HepG2 (cell line): ENCODE measurements around the gene MAT2A. TPM values are rescaled to one million over a fixed set of nuclear protein-coding genes. Genes with fewer than 3 reads are reported as not detected.

Source experiments
- ATF1 ChIP-seq: IDR thresholded peaks from 2 replicates; pipeline ENCODE4 v1.6.1; 2016; ENCODE audit warnings: mild to moderate bottlenecking, control low read depth
- GABPA ChIP-seq, 2 experiments: IDR thresholded peaks; 2 replicates each; pipeline ENCODE4 v1.6.1; 2011 to 2016; ENCODE audit warnings: low read depth in 2 of 2, low read length in 1 of 2, missing biosample characterization in 1 of 2, missing genetic modification characterization in 1 of 2
- POGZ ChIP-seq: sonication (generic); formaldehyde crosslinking; IDR thresholded peaks from 2 replicates; pipeline ENCODE4 v1.4.0; 2020; ENCODE audit warnings: mild to moderate bottlenecking, missing genetic modification reagents
- POLR2A ChIP-seq, 2 experiments: IDR thresholded peaks; 2 replicates each; pipeline ENCODE4 v1.6.1; 2011; ENCODE audit warnings: low read depth in 2 of 2, low read length in 2 of 2, mild to moderate bottlenecking in 1 of 2, moderate library complexity in 1 of 2; ENCODE audit not compliant: insufficient read depth in 1 of 2
- RARG ChIP-seq: sonication (generic); formaldehyde crosslinking; IDR thresholded peaks from 2 replicates; pipeline ENCODE4 v1.4.0; 2020; ENCODE audit warnings: low read depth, mild to moderate bottlenecking, missing genetic modification reagents
- SRSF1 ChIP-seq: fragments of 200-400 bp; formaldehyde crosslinking; optimal IDR thresholded peaks from 2 replicates; pipeline ENCODE3; 2017; ENCODE audit warnings: mild to moderate bottlenecking, low read depth, low read length, moderate library complexity
- SRSF9 ChIP-seq: fragments of 200-400 bp; formaldehyde crosslinking; IDR thresholded peaks from 2 replicates; pipeline ENCODE4 v1.6.1; 2018; ENCODE audit warnings: borderline replicate concordance, mild to moderate bottlenecking, low read depth, low read length; ENCODE audit not compliant: insufficient read depth, poor library complexity, severe bottlenecking
- ZBTB10 ChIP-seq: sonication (generic); formaldehyde crosslinking; IDR thresholded peaks from 2 replicates; pipeline ENCODE4 v1.4.0; 2020; ENCODE audit warnings: missing genetic modification reagents, borderline replicate concordance
- ZNF24 ChIP-seq: fragments of 450-650 bp; IDR thresholded peaks from 2 replicates; pipeline ENCODE4 v1.6.1; 2017; ENCODE audit warnings: antibody characterized with exemption, mild to moderate bottlenecking
- ZNF670 ChIP-seq: sonication (generic); formaldehyde crosslinking; IDR thresholded peaks from 2 replicates; pipeline ENCODE4 v1.8.0; 2022; ENCODE audit warnings: mild to moderate bottlenecking, missing genetic modification reagents, borderline replicate concordance
- ZNF747 ChIP-seq: sonication (generic); formaldehyde crosslinking; IDR thresholded peaks from 2 replicates; pipeline ENCODE4 v1.8.1; 2023; ENCODE audit warnings: missing genetic modification reagents, mild to moderate bottlenecking, borderline replicate concordance
- ZNF75D ChIP-seq: sonication (generic); formaldehyde crosslinking; IDR thresholded peaks from 2 replicates; pipeline ENCODE4 v1.8.1; 2023; ENCODE audit warnings: missing genetic modification reagents, mild to moderate bottlenecking, borderline replicate concordance
- polyA plus RNA-seq, 8 experiments: library from polyadenylated mRNA; depleted of rRNA in 3 of 8; stranded (reverse) in 7 of 8; unstranded in 1 of 8; fragments of >200 nt; fragmentation: Illumina TruSeq in 4 of 8; extraction: Trizol in 4 of 8; gene quantifications; 2 replicates each; pipeline versions ENCODE4 v1.2.1 to v1.2.3, GENCODE V29; 2011 to 2016; ENCODE audit warnings: low read depth in 4 of 8, missing spikeins in 1 of 8, mixed read lengths in 1 of 8; ENCODE audit not compliant: insufficient read depth in 1 of 8
- total RNA-seq, 5 experiments: library from RNA; depleted of rRNA; stranded (reverse); fragments of >200 nt; fragmentation: Illumina TruSeq; extraction: Trizol; gene quantifications; 2 replicates each; pipeline ENCODE4 v1.2.3, GENCODE V29; 2016; ENCODE audit warnings: low read depth in 1 of 5
- TF ChIP-seq, protein P1 (sequence below): IDR thresholded peaks from 2 replicates; pipeline ENCODE4 v1.6.1; 2016; ENCODE audit warnings: low read depth, missing genetic modification reagents, missing compliant biosample characterization
- TF ChIP-seq, protein P2 (sequence below): sonication (generic); formaldehyde crosslinking; IDR thresholded peaks from 2 replicates; pipeline ENCODE4 v1.4.0; 2020; ENCODE audit warnings: mild to moderate bottlenecking, missing genetic modification reagents
- TF ChIP-seq, protein P3 (sequence below): sonication (generic); formaldehyde crosslinking; IDR thresholded peaks from 2 replicates; pipeline ENCODE4 v1.5.0; 2020; ENCODE audit warnings: mild to moderate bottlenecking, missing genetic modification reagents

Gene MAT2A
- total and polyA plus RNA-seq, 2 of the 13 experiments (the other 11 are each of a cell fraction or from before 2014, with no cell fraction given), result 155 to 331 TPM

DNA sequence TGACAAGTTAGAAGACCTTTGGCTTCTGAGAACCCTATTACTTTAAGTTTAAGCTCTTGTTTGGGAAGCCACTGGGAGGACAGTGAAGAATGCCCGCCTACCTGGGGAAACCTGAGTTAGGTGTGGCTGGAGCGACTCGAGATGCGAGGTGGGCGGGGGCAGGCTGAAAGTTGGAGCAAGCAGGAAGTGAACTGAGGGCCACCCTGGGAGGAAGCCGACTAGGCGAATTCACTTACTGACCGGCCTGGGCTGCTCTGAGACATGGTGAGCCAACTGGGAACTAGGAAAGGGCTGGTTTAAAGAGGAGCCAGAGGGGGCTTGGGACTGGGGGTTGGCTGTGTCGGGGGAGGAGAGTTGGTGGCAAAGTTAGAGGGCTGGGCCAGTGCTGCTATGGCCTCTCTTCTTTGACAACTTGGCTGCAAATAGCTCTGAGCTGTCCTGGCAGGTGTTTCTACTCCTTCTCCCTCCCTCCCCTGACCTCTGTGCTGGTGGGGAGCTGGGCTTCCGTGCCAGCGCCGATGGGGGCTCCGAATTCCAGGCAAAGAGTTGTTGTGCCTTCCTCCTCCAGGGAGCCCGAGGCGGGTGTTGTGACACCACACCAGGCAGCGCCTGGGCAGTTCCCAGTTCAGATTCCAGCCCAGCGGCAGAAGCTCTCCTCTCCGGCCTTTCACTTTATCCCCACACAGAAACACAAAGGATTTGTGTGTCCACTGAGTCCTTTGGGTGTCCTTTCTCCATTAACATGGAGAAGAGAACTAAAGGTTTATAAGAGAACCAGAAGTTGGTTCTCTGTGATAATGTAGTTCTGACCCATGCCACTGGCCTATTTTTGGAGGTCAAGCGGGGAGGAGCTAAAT lies 38.6 kb downstream of the MAT2A start, which contains the start of gene VAMP8 (continued):
- TF ChIP-seq ZBTB10 (CRISPR knock-in tag) (no peak), POGZ (CRISPR knock-in tag) (peak; percentile 15; the same call in 1 of the 2 replicates), POLR2A (IDR thresholded peaks at IDR 0.05; ENCODE audit: insufficient read depth in 1 of 2, low read depth in 2 of 2, low read length in 2 of 2) (peak; percentile 41 to 69; a peak in 3 of 4 replicates), ATF1 (CRISPR knock-in tag) (no peak), ZNF75D (CRISPR knock-in tag) (no peak), RARG (CRISPR knock-in tag) (no peak), SRSF1 (no peak), ZNF670 (CRISPR knock-in tag) (no peak), SRSF9 (no peak), GABPA (IDR thresholded peaks at IDR 0.05; ENCODE audit: low read depth, low read length) (no peak), GABPA (CRISPR knock-in tag; IDR thresholded peaks at IDR 0.05; ENCODE audit: low read depth) (peak; percentile 66), ZNF747 (CRISPR knock-in tag) (no peak), ZNF24 (no peak)
- TF ChIP-seq, protein P1, sequence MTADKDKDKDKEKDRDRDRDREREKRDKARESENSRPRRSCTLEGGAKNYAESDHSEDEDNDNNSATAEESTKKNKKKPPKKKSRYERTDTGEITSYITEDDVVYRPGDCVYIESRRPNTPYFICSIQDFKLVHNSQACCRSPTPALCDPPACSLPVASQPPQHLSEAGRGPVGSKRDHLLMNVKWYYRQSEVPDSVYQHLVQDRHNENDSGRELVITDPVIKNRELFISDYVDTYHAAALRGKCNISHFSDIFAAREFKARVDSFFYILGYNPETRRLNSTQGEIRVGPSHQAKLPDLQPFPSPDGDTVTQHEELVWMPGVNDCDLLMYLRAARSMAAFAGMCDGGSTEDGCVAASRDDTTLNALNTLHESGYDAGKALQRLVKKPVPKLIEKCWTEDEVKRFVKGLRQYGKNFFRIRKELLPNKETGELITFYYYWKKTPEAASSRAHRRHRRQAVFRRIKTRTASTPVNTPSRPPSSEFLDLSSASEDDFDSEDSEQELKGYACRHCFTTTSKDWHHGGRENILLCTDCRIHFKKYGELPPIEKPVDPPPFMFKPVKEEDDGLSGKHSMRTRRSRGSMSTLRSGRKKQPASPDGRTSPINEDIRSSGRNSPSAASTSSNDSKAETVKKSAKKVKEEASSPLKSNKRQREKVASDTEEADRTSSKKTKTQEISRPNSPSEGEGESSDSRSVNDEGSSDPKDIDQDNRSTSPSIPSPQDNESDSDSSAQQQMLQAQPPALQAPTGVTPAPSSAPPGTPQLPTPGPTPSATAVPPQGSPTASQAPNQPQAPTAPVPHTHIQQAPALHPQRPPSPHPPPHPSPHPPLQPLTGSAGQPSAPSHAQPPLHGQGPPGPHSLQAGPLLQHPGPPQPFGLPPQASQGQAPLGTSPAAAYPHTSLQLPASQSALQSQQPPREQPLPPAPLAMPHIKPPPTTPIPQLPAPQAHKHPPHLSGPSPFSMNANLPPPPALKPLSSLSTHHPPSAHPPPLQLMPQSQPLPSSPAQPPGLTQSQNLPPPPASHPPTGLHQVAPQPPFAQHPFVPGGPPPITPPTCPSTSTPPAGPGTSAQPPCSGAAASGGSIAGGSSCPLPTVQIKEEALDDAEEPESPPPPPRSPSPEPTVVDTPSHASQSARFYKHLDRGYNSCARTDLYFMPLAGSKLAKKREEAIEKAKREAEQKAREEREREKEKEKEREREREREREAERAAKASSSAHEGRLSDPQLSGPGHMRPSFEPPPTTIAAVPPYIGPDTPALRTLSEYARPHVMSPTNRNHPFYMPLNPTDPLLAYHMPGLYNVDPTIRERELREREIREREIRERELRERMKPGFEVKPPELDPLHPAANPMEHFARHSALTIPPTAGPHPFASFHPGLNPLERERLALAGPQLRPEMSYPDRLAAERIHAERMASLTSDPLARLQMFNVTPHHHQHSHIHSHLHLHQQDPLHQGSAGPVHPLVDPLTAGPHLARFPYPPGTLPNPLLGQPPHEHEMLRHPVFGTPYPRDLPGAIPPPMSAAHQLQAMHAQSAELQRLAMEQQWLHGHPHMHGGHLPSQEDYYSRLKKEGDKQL (CRISPR knock-in tag), result no peak
- TF ChIP-seq, protein P2, sequence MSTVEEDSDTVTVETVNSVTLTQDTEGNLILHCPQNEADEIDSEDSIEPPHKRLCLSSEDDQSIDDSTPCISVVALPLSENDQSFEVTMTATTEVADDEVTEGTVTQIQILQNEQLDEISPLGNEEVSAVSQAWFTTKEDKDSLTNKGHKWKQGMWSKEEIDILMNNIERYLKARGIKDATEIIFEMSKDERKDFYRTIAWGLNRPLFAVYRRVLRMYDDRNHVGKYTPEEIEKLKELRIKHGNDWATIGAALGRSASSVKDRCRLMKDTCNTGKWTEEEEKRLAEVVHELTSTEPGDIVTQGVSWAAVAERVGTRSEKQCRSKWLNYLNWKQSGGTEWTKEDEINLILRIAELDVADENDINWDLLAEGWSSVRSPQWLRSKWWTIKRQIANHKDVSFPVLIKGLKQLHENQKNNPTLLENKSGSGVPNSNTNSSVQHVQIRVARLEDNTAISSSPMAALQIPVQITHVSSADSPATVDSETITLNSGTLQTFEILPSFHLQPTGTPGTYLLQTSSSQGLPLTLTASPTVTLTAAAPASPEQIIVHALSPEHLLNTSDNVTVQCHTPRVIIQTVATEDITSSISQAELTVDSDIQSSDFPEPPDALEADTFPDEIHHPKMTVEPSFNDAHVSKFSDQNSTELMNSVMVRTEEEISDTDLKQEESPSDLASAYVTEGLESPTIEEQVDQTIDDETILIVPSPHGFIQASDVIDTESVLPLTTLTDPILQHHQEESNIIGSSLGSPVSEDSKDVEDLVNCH (CRISPR knock-in tag), result no peak
- TF ChIP-seq, protein P3, sequence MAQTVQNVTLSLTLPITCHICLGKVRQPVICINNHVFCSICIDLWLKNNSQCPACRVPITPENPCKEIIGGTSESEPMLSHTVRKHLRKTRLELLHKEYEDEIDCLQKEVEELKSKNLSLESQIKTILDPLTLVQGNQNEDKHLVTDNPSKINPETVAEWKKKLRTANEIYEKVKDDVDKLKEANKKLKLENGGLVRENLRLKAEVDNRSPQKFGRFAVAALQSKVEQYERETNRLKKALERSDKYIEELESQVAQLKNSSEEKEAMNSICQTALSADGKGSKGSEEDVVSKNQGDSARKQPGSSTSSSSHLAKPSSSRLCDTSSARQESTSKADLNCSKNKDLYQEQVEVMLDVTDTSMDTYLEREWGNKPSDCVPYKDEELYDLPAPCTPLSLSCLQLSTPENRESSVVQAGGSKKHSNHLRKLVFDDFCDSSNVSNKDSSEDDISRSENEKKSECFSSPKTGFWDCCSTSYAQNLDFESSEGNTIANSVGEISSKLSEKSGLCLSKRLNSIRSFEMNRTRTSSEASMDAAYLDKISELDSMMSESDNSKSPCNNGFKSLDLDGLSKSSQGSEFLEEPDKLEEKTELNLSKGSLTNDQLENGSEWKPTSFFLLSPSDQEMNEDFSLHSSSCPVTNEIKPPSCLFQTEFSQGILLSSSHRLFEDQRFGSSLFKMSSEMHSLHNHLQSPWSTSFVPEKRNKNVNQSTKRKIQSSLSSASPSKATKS (CRISPR knock-in tag), result 0 out of 2 replicates have a peak, but pooled peaks have one; percentile 59
